ENCODE measurements around the gene ALKBH8. TPM values are rescaled to one million over a fixed set of nuclear protein-coding genes. Genes with fewer than 3 reads are reported as not detected.

Gene ALKBH8
- total RNA-seq, 4 donors from 2014 or later, result 4.1 to 5.8 (median 5.4) TPM

Other genes with a start within 250 kb of the ALKBH8 start
- gene CWF19L2, start 107.9 kb downstream of the ALKBH8 start, total RNA-seq, result 10 to 100 TPM; 14.4 to 34.5 (median 17.1) TPM
- gene ELMOD1, start 25.4 kb upstream of the ALKBH8 start, total RNA-seq, result 1 to 10 TPM in 1 of 4 donors, under 1 TPM in 3; 0.39 to 1.7 (median 0.54) TPM
- under 1 TPM in 1 of 4 donors, not detected in 3; 0.65 TPM for gene SLN, start 146.3 kb upstream of the ALKBH8 start, total RNA-seq

All from esophagus muscularis mucosa (tissue), 4 donors.